HepG2 (cell line): ENCODE results near the gene PAXX. TPM values are rescaled to one million over a fixed set of nuclear protein-coding genes. Genes with fewer than 3 reads are reported as not detected.

Experiments
- BORCS8-MEF2B ChIP-seq: sonication (generic); formaldehyde crosslinking; IDR thresholded peaks from 2 replicates; pipeline ENCODE4 v1.8.0; 2022; ENCODE audit warnings: mild to moderate bottlenecking, missing genetic modification reagents
- ERF ChIP-seq: IDR thresholded peaks from 2 replicates; pipeline ENCODE4 v1.6.1; 2018; ENCODE audit warnings: missing biosample characterization, missing genetic modification reagents
- KDM5B ChIP-seq: sonication (generic); formaldehyde crosslinking; IDR thresholded peaks from 2 replicates; pipeline ENCODE4 v1.4.0; 2020; ENCODE audit warnings: missing genetic modification reagents, mild to moderate bottlenecking, borderline replicate concordance
- MXD1 ChIP-seq: sonication (generic); formaldehyde crosslinking; IDR thresholded peaks from 2 replicates; pipeline ENCODE4 v1.4.0; 2020; ENCODE audit warnings: mild to moderate bottlenecking, missing genetic modification reagents
- RFX3 ChIP-seq: IDR thresholded peaks from 2 replicates; pipeline ENCODE4 v1.6.1; 2016; ENCODE audit warnings: missing biosample characterization, missing genetic modification reagents
- SAP130 ChIP-seq: IDR thresholded peaks from 2 replicates; pipeline ENCODE4 v1.6.1; 2016; ENCODE audit warnings: low read depth
- SSRP1 ChIP-seq: IDR thresholded peaks from 2 replicates; pipeline ENCODE4 v1.6.1; 2016; ENCODE audit warnings: control low read depth
- ZBTB2 ChIP-seq: sonication (generic); formaldehyde crosslinking; IDR thresholded peaks from 2 replicates; pipeline ENCODE4 v1.8.0; 2022; ENCODE audit warnings: low read depth, missing genetic modification reagents
- ZBTB38 ChIP-seq: sonication (generic); formaldehyde crosslinking; IDR thresholded peaks from 2 replicates; pipeline ENCODE4 v1.5.1; 2020; ENCODE audit warnings: mild to moderate bottlenecking, missing genetic modification reagents
- ZNF335 ChIP-seq: sonication (generic); formaldehyde crosslinking; IDR thresholded peaks from 2 replicates; pipeline ENCODE4 v1.4.0; 2020; ENCODE audit warnings: missing genetic modification reagents
- ZNF564 ChIP-seq: sonication (generic); formaldehyde crosslinking; IDR thresholded peaks from 2 replicates; pipeline ENCODE4 v1.8.1; 2023; ENCODE audit warnings: mild to moderate bottlenecking, missing genetic modification reagents
- ZNF598 ChIP-seq: sonication (generic); formaldehyde crosslinking; IDR thresholded peaks from 2 replicates; pipeline ENCODE4 v1.5.1; 2020; ENCODE audit warnings: mild to moderate bottlenecking, missing genetic modification reagents, borderline replicate concordance
- ZNF772 ChIP-seq: sonication (generic); formaldehyde crosslinking; IDR thresholded peaks from 2 replicates; pipeline ENCODE4 v1.5.0; 2020; ENCODE audit warnings: mild to moderate bottlenecking, missing genetic modification reagents
- ZNF777 ChIP-seq: sonication (generic); formaldehyde crosslinking; IDR thresholded peaks from 2 replicates; pipeline ENCODE4 v1.4.0; 2020; ENCODE audit warnings: missing genetic modification reagents
- ZSCAN20 ChIP-seq: sonication (generic); formaldehyde crosslinking; IDR thresholded peaks from 2 replicates; pipeline ENCODE4 v1.4.0; 2020; ENCODE audit warnings: missing genetic modification reagents, mild to moderate bottlenecking, borderline replicate concordance
- polyA plus RNA-seq, 8 experiments: library from polyadenylated mRNA; depleted of rRNA in 3 of 8; stranded (reverse) in 7 of 8; unstranded in 1 of 8; fragments of >200 nt; fragmentation: Illumina TruSeq in 4 of 8; extraction: Trizol in 4 of 8; gene quantifications; 2 replicates each; pipeline versions ENCODE4 v1.2.1 to v1.2.3, GENCODE V29; 2011 to 2016; ENCODE audit warnings: low read depth in 4 of 8, missing spikeins in 1 of 8, mixed read lengths in 1 of 8; ENCODE audit not compliant: insufficient read depth in 1 of 8
- total RNA-seq, 5 experiments: library from RNA; depleted of rRNA; stranded (reverse); fragments of >200 nt; fragmentation: Illumina TruSeq; extraction: Trizol; gene quantifications; 2 replicates each; pipeline ENCODE4 v1.2.3, GENCODE V29; 2016; ENCODE audit warnings: low read depth in 1 of 5
- TF ChIP-seq, protein P1 (sequence below): sonication (generic); formaldehyde crosslinking; IDR thresholded peaks from 2 replicates; pipeline ENCODE4 v1.4.0; 2020; ENCODE audit warnings: missing genetic modification reagents
- TF ChIP-seq, protein P2 (sequence below): sonication (generic); formaldehyde crosslinking; IDR thresholded peaks from 2 replicates; pipeline ENCODE4 v1.4.0; 2020; ENCODE audit warnings: missing genetic modification reagents, borderline replicate concordance

Gene PAXX
- total and polyA plus RNA-seq, 2 of the 13 experiments (the other 11 are each of a cell fraction or from before 2014, with no cell fraction given): 14.0 to 31.9 TPM

DNA sequence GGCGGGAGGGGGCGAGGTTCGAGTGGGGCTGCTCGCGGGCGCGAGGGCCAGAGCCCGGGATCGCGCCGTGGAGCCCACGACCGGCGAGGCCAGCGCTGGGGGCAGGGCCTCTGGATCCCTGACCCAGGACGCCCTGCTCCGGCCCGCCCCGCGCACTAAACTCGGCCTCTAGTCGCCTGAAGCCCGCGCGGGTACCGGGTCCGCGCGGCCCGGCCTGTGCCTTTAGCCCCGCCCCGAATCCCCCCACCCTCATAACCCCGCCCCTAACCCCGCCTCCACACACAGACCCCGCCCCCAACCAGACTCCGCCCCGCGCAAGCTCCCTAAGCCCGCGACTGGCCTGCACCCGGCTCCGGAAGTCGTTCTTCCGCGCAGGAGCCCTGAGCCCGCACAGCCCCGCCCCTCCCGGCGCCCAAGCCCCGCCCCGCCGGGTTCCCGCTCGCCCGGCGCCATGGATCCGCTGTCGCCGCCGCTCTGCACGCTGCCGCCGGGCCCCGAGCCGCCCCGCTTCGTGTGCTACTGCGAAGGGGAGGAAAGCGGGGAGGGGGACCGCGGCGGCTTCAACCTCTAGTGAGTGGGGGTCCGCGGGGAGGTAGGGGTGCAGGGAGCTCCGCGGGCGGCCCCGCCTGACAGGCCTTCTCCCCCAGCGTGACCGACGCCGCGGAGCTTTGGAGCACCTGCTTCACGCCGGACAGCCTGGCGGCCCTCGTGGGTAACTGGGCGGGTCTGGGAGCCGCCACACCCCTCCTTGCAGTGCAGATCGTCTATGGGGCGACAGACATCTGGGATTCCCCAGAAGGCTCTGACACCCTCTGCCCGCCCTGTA is at the start of gene PAXX (continued):
- no peak for TF ChIP-seq ZNF335 (CRISPR knock-in tag)
- TF ChIP-seq ZSCAN20 (CRISPR knock-in tag): no peak; the same call in 1 of the 2 replicates
- peak; percentile 63; the same call in 1 of the 2 replicates for TF ChIP-seq ERF (CRISPR knock-in tag)
- peak; percentile 42; the same call in 1 of the 2 replicates for TF ChIP-seq ZNF598 (CRISPR knock-in tag)
- TF ChIP-seq RFX3 (CRISPR knock-in tag): no peak
- TF ChIP-seq ZNF564 (CRISPR knock-in tag): 0 out of 2 replicates have a peak, but pooled peaks have one; percentile 24
- no peak for TF ChIP-seq ZNF772 (CRISPR knock-in tag)
- peak; percentile 69; the same call in 1 of the 2 replicates for TF ChIP-seq KDM5B (CRISPR knock-in tag)
- TF ChIP-seq ZNF777 (CRISPR knock-in tag): peak; percentile 44
- TF ChIP-seq, protein P1, sequence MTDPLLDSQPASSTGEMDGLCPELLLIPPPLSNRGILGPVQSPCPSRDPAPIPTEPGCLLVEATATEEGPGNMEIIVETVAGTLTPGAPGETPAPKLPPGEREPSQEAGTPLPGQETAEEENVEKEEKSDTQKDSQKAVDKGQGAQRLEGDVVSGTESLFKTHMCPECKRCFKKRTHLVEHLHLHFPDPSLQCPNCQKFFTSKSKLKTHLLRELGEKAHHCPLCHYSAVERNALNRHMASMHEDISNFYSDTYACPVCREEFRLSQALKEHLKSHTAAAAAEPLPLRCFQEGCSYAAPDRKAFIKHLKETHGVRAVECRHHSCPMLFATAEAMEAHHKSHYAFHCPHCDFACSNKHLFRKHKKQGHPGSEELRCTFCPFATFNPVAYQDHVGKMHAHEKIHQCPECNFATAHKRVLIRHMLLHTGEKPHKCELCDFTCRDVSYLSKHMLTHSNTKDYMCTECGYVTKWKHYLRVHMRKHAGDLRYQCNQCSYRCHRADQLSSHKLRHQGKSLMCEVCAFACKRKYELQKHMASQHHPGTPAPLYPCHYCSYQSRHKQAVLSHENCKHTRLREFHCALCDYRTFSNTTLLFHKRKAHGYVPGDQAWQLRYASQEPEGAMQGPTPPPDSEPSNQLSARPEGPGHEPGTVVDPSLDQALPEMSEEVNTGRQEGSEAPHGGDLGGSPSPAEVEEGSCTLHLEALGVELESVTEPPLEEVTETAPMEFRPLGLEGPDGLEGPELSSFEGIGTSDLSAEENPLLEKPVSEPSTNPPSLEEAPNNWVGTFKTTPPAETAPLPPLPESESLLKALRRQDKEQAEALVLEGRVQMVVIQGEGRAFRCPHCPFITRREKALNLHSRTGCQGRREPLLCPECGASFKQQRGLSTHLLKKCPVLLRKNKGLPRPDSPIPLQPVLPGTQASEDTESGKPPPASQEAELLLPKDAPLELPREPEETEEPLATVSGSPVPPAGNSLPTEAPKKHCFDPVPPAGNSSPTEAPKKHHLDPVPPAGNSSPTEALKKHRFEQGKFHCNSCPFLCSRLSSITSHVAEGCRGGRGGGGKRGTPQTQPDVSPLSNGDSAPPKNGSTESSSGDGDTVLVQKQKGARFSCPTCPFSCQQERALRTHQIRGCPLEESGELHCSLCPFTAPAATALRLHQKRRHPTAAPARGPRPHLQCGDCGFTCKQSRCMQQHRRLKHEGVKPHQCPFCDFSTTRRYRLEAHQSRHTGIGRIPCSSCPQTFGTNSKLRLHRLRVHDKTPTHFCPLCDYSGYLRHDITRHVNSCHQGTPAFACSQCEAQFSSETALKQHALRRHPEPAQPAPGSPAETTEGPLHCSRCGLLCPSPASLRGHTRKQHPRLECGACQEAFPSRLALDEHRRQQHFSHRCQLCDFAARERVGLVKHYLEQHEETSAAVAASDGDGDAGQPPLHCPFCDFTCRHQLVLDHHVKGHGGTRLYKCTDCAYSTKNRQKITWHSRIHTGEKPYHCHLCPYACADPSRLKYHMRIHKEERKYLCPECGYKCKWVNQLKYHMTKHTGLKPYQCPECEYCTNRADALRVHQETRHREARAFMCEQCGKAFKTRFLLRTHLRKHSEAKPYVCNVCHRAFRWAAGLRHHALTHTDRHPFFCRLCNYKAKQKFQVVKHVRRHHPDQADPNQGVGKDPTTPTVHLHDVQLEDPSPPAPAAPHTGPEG (CRISPR knock-in tag): peak; percentile 50; the same call in 1 of the 2 replicates
- TF ChIP-seq, protein P2, sequence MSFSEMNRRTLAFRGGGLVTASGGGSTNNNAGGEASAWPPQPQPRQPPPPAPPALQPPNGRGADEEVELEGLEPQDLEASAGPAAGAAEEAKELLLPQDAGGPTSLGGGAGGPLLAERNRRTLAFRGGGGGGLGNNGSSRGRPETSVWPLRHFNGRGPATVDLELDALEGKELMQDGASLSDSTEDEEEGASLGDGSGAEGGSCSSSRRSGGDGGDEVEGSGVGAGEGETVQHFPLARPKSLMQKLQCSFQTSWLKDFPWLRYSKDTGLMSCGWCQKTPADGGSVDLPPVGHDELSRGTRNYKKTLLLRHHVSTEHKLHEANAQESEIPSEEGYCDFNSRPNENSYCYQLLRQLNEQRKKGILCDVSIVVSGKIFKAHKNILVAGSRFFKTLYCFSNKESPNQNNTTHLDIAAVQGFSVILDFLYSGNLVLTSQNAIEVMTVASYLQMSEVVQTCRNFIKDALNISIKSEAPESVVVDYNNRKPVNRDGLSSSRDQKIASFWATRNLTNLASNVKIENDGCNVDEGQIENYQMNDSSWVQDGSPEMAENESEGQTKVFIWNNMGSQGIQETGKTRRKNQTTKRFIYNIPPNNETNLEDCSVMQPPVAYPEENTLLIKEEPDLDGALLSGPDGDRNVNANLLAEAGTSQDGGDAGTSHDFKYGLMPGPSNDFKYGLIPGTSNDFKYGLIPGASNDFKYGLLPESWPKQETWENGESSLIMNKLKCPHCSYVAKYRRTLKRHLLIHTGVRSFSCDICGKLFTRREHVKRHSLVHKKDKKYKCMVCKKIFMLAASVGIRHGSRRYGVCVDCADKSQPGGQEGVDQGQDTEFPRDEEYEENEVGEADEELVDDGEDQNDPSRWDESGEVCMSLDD (CRISPR knock-in tag): 0 out of 2 replicates have a peak, but pooled peaks have one; percentile 18
- peak; percentile 24; the same call in 1 of the 2 replicates for TF ChIP-seq ZBTB2 (CRISPR knock-in tag)
- peak; percentile 58; the same call in 1 of the 2 replicates for TF ChIP-seq BORCS8-MEF2B (CRISPR knock-in tag)
- TF ChIP-seq SAP130 (CRISPR knock-in tag): peak; percentile 73
- TF ChIP-seq ZBTB38: no peak
- no peak for TF ChIP-seq SSRP1 (CRISPR knock-in tag)
- TF ChIP-seq MXD1 (CRISPR knock-in tag): peak; percentile 61; the same call in 1 of the 2 replicates
